ENCODE data around the gene DCTN4. TPM values are rescaled to one million over a fixed set of nuclear protein-coding genes. Genes with fewer than 3 reads are reported as not detected.

DCTN4 gene
- total and polyA plus RNA-seq, 9 of the 15 experiments (the other 6 are each of a cell fraction or from before 2014, with no cell fraction given): 20.4 to 64.9 (median 49.9) TPM

DNA sequence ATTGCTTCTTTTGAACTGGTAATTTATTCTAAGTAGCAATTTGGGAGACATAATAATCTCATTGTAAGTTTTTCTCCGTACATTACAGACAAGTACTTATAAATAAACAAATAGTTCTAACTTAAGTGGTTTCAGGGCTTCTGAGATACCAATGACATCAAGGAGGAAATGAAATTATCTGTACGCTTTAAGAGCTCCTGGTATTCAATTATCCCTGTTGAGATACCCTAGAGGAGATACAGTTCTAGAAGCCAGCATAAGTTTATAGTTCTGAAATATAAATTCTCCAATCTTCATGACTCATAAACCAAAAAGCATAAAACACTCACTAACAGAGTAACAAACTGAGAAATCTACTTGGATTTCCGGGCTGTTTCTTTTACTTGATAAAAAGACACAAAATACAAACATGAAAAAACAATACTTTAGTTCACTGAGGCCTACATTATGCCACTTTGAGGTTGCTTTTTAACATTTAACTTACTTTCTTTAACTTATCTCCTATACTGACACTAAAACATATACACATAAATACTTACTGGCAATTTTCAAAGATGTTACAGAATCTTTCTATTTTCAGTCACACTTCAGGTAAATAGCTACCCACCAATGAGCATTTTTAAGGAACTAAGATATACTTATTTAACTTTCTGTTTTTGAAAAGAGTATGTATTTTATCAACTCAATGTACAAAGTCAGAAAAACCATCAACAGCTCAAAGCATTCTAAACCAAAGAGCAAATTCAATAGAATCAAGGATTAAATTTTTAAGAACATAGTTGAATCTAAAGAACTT lies 7.5 kb downstream of the DCTN4 start:
- Histone ChIP-seq H3K36me3 (ENCODE audit: control insufficient read depth, insufficient read depth, low read length) (peaks cover 68% of the 10 kb centered on the region), H3K4me1 (replicated peaks in 1 of 2; ENCODE audit: control insufficient read depth in 2 of 2, insufficient read depth in 2 of 2, low read length in 2 of 2) (peaks cover 0 to 7% of the 10 kb centered on the region in 2 experiments; a peak in 2 of 5 replicates), H3K79me2 (ENCODE audit: control insufficient read depth, insufficient read depth, low read length) (peaks cover 64% of the 10 kb centered on the region), H3K4me2 (ENCODE audit: insufficient read depth, low read length) (no peak overlapping the region; the same call in 1 of the 2 replicates), H3K4me3 (no peak overlapping the region), H3K9me1 (ENCODE audit: control insufficient read depth, insufficient read depth, low read length) (no peaks in the 10 kb centered on the region), H3K27ac (ENCODE audit: extremely low read depth, low read depth, low read length) (peak overlapping the region; percentile 54; the same call in 1 of the 3 replicates), H4K20me1 (replicated peaks; ENCODE audit: control insufficient read depth, insufficient read depth, low read length) (no peaks in the 10 kb centered on the region), H3K27me3 (ENCODE audit: control insufficient read depth in 2 of 2, insufficient read depth in 2 of 2, low read length in 2 of 2) (no peaks in the 10 kb centered on the region), H2AFZ (ENCODE audit: low read depth, low read length) (no peak overlapping the region), H3K9ac (ENCODE audit: insufficient read depth in 1 of 2, low read depth in 2 of 2, low read length in 2 of 2) (0 out of 4 replicates have a peak overlapping the region, but pooled peaks of 1 of the 2 experiments have one; percentile 11), H3K9me3 (replicated peaks; ENCODE audit: control insufficient read depth, insufficient read depth, low read depth, low read length) (no peaks in the 10 kb centered on the region)
- POLR2A ChIA-PET: interaction anchor here (0.6 to 1.5 kb wide), 5 partner anchors 8 to 194 kb away, joined by 3 to 5 read pairs (median 5); no protein-coding TSS in a partner anchor
- CTCF ChIA-PET (ENCODE audit: low intra/inter-chr PET ratio): interaction anchor here (0.5 kb wide), 1 partner anchor 16 kb away, joined by 7 read pairs; no protein-coding TSS in a partner anchor
- TF ChIP-seq ZNF75A (CRISPR knock-in tag; IDR thresholded peaks at IDR 0.05) (0 out of 2 replicates have a peak, but pooled peaks have one; percentile 35), ZFX (CRISPR knock-in tag; IDR thresholded peaks at IDR 0.05) (no peak)
- 29% methylated on average over 3 of the region's 3 CpGs for WGBS (ENCODE audit: insufficient coverage, low coverage, missing lambda C conversion rate)
- FAIRE-seq (no peak), ATAC-seq (peak; percentile 33), DNase-seq (ENCODE audit: extremely low read depth in 1 of 4, low spot score in 3 of 4) (no peak)
- no TSS peak for BruUV-seq (replicated peaks)
- in situ Hi-C loops (cut with MboI) (no loop called here), intact Hi-C loops (cut with micrococcal nuclease) (no loop called here)

DNA sequence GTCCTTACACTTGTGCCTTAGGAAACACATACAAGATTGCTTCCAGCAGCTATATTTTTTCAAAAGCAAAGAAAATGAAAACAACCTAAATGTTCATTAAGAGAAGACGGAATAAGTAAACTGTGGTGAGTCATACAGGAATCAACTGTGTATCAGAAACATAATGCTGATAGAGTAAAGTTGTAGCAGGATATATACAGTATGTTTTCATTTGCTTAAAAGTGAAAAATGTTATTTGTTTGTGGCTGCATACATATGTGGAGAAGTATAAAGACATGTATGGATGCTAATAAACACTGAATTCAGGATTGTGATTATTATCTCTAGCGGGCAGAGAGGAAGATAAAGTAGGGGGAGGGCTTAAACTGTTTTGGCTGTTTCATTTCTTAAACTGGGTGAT lies 8.3 kb downstream of the DCTN4 start:
- no TSS peak for BruUV-seq (replicated peaks)
- peaks cover 56% of the 10 kb centered on the region for H3K79me2 ChIP-seq (ENCODE audit: control insufficient read depth, insufficient read depth, low read length)
- DNase-seq (ENCODE audit: extremely low read depth in 1 of 4, low spot score in 3 of 4) (no peak), ATAC-seq (peak; percentile 68), FAIRE-seq (peak; percentile 6)
- H3K9me1 ChIP-seq (ENCODE audit: control insufficient read depth, insufficient read depth, low read length): no peaks in the 10 kb centered on the region
- 23% methylated on average over 2 of the region's 2 CpGs for WGBS (ENCODE audit: insufficient coverage, low coverage, missing lambda C conversion rate)
- H3K27me3 ChIP-seq (ENCODE audit: control insufficient read depth in 2 of 2, insufficient read depth in 2 of 2, low read length in 2 of 2): no peaks in the 10 kb centered on the region
- no peak overlapping the region for H3K9ac ChIP-seq (ENCODE audit: insufficient read depth in 1 of 2, low read depth in 2 of 2, low read length in 2 of 2)
- H4K20me1 ChIP-seq (replicated peaks; ENCODE audit: control insufficient read depth, insufficient read depth, low read length): no peaks in the 10 kb centered on the region
- ChIA-PET POLR2A (interaction anchor here (1.1 to 1.5 kb wide), 3 partner anchors 9 to 16 kb away, joined by 4 to 5 read pairs (median 5); no protein-coding TSS in a partner anchor), CTCF (ENCODE audit: low intra/inter-chr PET ratio) (no interaction called here)
- no peak overlapping the region for H3K4me2 ChIP-seq (ENCODE audit: insufficient read depth, low read length)
- no peak overlapping the region for H2AFZ ChIP-seq (ENCODE audit: low read depth, low read length)
- H3K9me3 ChIP-seq (replicated peaks; ENCODE audit: control insufficient read depth, insufficient read depth, low read depth, low read length): no peaks in the 10 kb centered on the region
- H3K4me1 ChIP-seq (replicated peaks in 1 of 2; ENCODE audit: control insufficient read depth in 2 of 2, insufficient read depth in 2 of 2, low read length in 2 of 2): peaks cover 0 to 7% of the 10 kb centered on the region in 2 experiments; a peak in 2 of 5 replicates
- intact Hi-C loops (cut with micrococcal nuclease): no loop called here
- H3K36me3 ChIP-seq (ENCODE audit: control insufficient read depth, insufficient read depth, low read length): peaks cover 60% of the 10 kb centered on the region
- in situ Hi-C loops (cut with MboI): no loop called here
- H3K27ac ChIP-seq (ENCODE audit: extremely low read depth, low read depth, low read length): no peak overlapping the region; the same call in 2 of the 3 replicates
- H3K4me3 ChIP-seq: no peak overlapping the region
- TF ChIP-seq FOSL1 (tag; conservative IDR thresholded peaks at IDR 0.05) (peak; percentile 55), HDGF (IDR thresholded peaks at IDR 0.05) (no peak), SMARCE1 (IDR thresholded peaks at IDR 0.05) (peak; percentile 48; the same call in 1 of the 2 replicates), ARID1B (IDR thresholded peaks at IDR 0.05) (peak; percentile 54; the same call in 1 of the 2 replicates), ATF3 (IDR thresholded peaks at IDR 0.05) (peak; percentile 78), ATF3 (CRISPR knock-in tag; conservative IDR thresholded peaks at IDR 0.05) (no peak), ZNF121 (CRISPR knock-in tag; conservative IDR thresholded peaks at IDR 0.05) (no peak), SMARCA4 (IDR thresholded peaks at IDR 0.05) (peak; percentile 59; the same call in 1 of the 2 replicates), DPF2 (IDR thresholded peaks at IDR 0.05) (peak; percentile 77)
- TF ChIP-seq, protein P1, sequence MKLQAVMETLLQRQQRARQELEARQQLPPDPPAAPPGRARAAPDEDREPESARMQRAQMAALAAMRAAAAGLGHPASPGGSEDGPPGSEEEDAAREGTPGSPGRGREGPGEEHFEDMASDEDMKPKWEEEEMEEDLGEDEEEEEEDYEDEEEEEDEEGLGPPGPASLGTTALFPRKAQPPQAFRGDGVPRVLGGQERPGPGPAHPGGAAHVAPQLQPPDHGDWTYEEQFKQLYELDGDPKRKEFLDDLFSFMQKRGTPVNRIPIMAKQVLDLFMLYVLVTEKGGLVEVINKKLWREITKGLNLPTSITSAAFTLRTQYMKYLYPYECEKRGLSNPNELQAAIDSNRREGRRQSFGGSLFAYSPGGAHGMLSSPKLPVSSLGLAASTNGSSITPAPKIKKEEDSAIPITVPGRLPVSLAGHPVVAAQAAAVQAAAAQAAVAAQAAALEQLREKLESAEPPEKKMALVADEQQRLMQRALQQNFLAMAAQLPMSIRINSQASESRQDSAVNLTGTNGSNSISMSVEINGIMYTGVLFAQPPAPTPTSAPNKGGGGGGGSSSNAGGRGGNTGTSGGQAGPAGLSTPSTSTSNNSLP (IDR thresholded peaks at IDR 0.05; ENCODE audit: borderline replicate concordance, low read depth, low read length): peak; percentile 49; the same call in 1 of the 2 replicates
